ENCODE measurements around the gene SPRR1A. TPM values are rescaled to one million over a fixed set of nuclear protein-coding genes. Genes with fewer than 3 reads are reported as not detected.
"Not testable (repeated sequence)": the region's sequence is repeated elsewhere in the genome, so short reads cannot be mapped to it uniquely, and the experiment has no call there.

SPRR1A gene
- total and polyA plus RNA-seq, 4 donors: not detected

- DNase-seq (no peak), ATAC-seq (ENCODE audit: insufficient read depth, low FRiP score) (no peak)
- Histone ChIP-seq H3K27me3 (ENCODE audit: control insufficient read depth in 3 of 3, insufficient read depth in 3 of 3, low read length in 2 of 3) (no peaks in the 10 kb centered on the region), H3K4me3 (no peak within 1 kb of the TSS), H3K36me3 (ENCODE audit: control insufficient read depth in 4 of 4, insufficient read depth in 4 of 4, low read length in 4 of 4) (no peaks in the 10 kb centered on the region), H3K27ac (ENCODE audit: low read depth in 1 of 2, low read length in 1 of 2) (no peak within 1 kb of the TSS), H3K9me3 (ENCODE audit: control insufficient read depth in 4 of 4, insufficient read depth in 3 of 4, low read length in 3 of 4) (peaks cover 0 to 2% (median 0%) of the 10 kb centered on the region in 4 donors), H3K4me1 (ENCODE audit: control insufficient read depth in 5 of 5, insufficient read depth in 5 of 5, low read length in 5 of 5) (no peaks in the 10 kb centered on the region), H3K9ac (ENCODE audit: insufficient read depth in 1 of 2, low read length in 2 of 2) (no peak within 1 kb of the TSS)
- 61 to 66% methylated on average over 2 of the region's 2 CpGs for WGBS, 2 donors
- TF ChIP-seq, protein P1, sequence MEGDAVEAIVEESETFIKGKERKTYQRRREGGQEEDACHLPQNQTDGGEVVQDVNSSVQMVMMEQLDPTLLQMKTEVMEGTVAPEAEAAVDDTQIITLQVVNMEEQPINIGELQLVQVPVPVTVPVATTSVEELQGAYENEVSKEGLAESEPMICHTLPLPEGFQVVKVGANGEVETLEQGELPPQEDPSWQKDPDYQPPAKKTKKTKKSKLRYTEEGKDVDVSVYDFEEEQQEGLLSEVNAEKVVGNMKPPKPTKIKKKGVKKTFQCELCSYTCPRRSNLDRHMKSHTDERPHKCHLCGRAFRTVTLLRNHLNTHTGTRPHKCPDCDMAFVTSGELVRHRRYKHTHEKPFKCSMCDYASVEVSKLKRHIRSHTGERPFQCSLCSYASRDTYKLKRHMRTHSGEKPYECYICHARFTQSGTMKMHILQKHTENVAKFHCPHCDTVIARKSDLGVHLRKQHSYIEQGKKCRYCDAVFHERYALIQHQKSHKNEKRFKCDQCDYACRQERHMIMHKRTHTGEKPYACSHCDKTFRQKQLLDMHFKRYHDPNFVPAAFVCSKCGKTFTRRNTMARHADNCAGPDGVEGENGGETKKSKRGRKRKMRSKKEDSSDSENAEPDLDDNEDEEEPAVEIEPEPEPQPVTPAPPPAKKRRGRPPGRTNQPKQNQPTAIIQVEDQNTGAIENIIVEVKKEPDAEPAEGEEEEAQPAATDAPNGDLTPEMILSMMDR (IDR thresholded peaks at IDR 0.05; ENCODE audit: control extremely low read depth, extremely low read depth): no peak
These were observed 17.5 kb downstream of the SPRR1A start, which contains the start of gene SPRR3 for GRCh38 chr1:153001382-153001781. Gene SPRR3, plus strand, starts transcription at chr1:153001749. Its CDS starts 1,272 bp downstream, at chr1:153003021.

GRCh38 chr1:153011235-153011758, 27.4 kb downstream of the SPRR1A start:
- H3K9me3 ChIP-seq (ENCODE audit: control insufficient read depth in 4 of 4, insufficient read depth in 3 of 4, low read length in 3 of 4); H3K9ac ChIP-seq (ENCODE audit: insufficient read depth in 1 of 2, low read length in 2 of 2); H3K4me1 ChIP-seq (ENCODE audit: control insufficient read depth in 5 of 5, insufficient read depth in 5 of 5, low read length in 5 of 5); H3K36me3 ChIP-seq (ENCODE audit: control insufficient read depth in 4 of 4, insufficient read depth in 4 of 4, low read length in 4 of 4); DNase-seq; H3K27me3 ChIP-seq (ENCODE audit: control insufficient read depth in 3 of 3, insufficient read depth in 3 of 3, low read length in 2 of 3); ATAC-seq (ENCODE audit: insufficient read depth, low FRiP score); H3K4me3 ChIP-seq; H3K27ac ChIP-seq (ENCODE audit: low read depth in 1 of 2, low read length in 1 of 2): not testable (repeated sequence)
- WGBS, 2 donors: 85 to 91% methylated on average over 8 of the region's 8 CpGs

GRCh38 chr1:153021829-153022228, 37.9 kb downstream of the SPRR1A start:
- H3K27me3 ChIP-seq (ENCODE audit: control insufficient read depth in 3 of 3, insufficient read depth in 3 of 3, low read length in 2 of 3); H3K9ac ChIP-seq (ENCODE audit: insufficient read depth in 1 of 2, low read length in 2 of 2); ATAC-seq (ENCODE audit: insufficient read depth, low FRiP score); DNase-seq; H3K27ac ChIP-seq (ENCODE audit: low read depth in 1 of 2, low read length in 1 of 2); H3K36me3 ChIP-seq (ENCODE audit: control insufficient read depth in 4 of 4, insufficient read depth in 4 of 4, low read length in 4 of 4); H3K4me1 ChIP-seq (ENCODE audit: control insufficient read depth in 5 of 5, insufficient read depth in 5 of 5, low read length in 5 of 5); H3K4me3 ChIP-seq; H3K9me3 ChIP-seq (ENCODE audit: control insufficient read depth in 4 of 4, insufficient read depth in 3 of 4, low read length in 3 of 4): not testable (repeated sequence)
- 10 to 20% methylated on average over 2 of the region's 2 CpGs for WGBS, 2 donors

GRCh38 chr1:153022340-153022739, 38.5 kb downstream of the SPRR1A start:
- H3K36me3 ChIP-seq (ENCODE audit: control insufficient read depth in 4 of 4, insufficient read depth in 4 of 4, low read length in 4 of 4); H3K4me1 ChIP-seq (ENCODE audit: control insufficient read depth in 5 of 5, insufficient read depth in 5 of 5, low read length in 5 of 5); ATAC-seq (ENCODE audit: insufficient read depth, low FRiP score); H3K9ac ChIP-seq (ENCODE audit: insufficient read depth in 1 of 2, low read length in 2 of 2); H3K4me3 ChIP-seq; H3K27me3 ChIP-seq (ENCODE audit: control insufficient read depth in 3 of 3, insufficient read depth in 3 of 3, low read length in 2 of 3); H3K9me3 ChIP-seq (ENCODE audit: control insufficient read depth in 4 of 4, insufficient read depth in 3 of 4, low read length in 3 of 4); DNase-seq; H3K27ac ChIP-seq (ENCODE audit: low read depth in 1 of 2, low read length in 1 of 2): not testable (repeated sequence)
- 34 to 37% methylated on average over 9 of the region's 9 CpGs for WGBS, 2 donors

- Histone ChIP-seq H3K4me3 (no peak overlapping the region), H3K9me3 (ENCODE audit: control insufficient read depth in 4 of 4, insufficient read depth in 3 of 4, low read length in 3 of 4) (peaks cover 0 to 3% (median 0%) of the 10 kb centered on the region in 4 donors), H3K27ac (ENCODE audit: low read depth in 1 of 2, low read length in 1 of 2) (no peak overlapping the region), H3K36me3 (ENCODE audit: control insufficient read depth in 4 of 4, insufficient read depth in 4 of 4, low read length in 4 of 4) (no peaks in the 10 kb centered on the region), H3K4me1 (ENCODE audit: control insufficient read depth in 5 of 5, insufficient read depth in 5 of 5, low read length in 5 of 5) (no peaks in the 10 kb centered on the region), H3K27me3 (ENCODE audit: control insufficient read depth in 3 of 3, insufficient read depth in 3 of 3, low read length in 2 of 3) (no peaks in the 10 kb centered on the region), H3K9ac (ENCODE audit: insufficient read depth in 1 of 2, low read length in 2 of 2) (no peak overlapping the region)
- WGBS, 2 donors: 84 to 91% methylated on average over 7 of the region's 7 CpGs
- ATAC-seq (ENCODE audit: insufficient read depth, low FRiP score) (no peak), DNase-seq (no peak)
- TF ChIP-seq, protein P1 (IDR thresholded peaks at IDR 0.05; ENCODE audit: control extremely low read depth, extremely low read depth): no peak
These were observed 39.2 kb downstream of the SPRR1A start for GRCh38 chr1:153023109-153023508.

Data from lung (tissue), 12 donors.